Lower leg skin (tissue), 3 donors: ENCODE results near the gene POU6F1.

Experiments used
- POLR2A ChIP-seq, 2 donors: fragments of 450-650 bp; IDR thresholded peaks; one replicate each; pipeline ENCODE4 v1.6.1; 2016 to 2017; ENCODE audit warnings: antibody characterized with exemption in 2 of 2, mild to moderate bottlenecking in 1 of 2, moderate library complexity in 1 of 2
- TF ChIP-seq, protein P1 (sequence below), 3 donors: fragments of 450-650 bp; IDR thresholded peaks; one replicate each; pipeline ENCODE4 v1.5.1; 2016; ENCODE audit warnings: antibody characterized with exemption in 3 of 3, mild to moderate bottlenecking in 3 of 3, moderate library complexity in 2 of 3

DNA sequence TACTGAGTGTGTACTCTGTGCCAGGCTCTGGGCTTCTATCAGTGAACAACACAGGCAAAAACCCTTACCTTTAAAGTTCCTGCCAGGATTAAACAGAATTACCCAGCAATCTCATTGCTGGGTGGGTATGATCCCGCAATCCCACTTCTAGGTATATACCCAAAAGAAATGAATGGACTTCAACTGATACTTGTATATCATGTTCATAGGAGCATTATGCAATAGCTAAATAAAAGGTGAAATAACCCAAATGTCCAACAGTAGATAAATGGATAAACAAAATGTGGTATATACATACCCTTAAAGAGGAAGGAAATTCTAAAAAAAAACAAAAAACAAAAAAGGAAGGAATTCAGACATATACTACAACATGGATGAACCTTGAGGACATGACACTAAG is 35.4 kb upstream of the POU6F1 start:
- TF ChIP-seq POLR2A (IDR thresholded peaks at IDR 0.05): no peak
- TF ChIP-seq, protein P1, sequence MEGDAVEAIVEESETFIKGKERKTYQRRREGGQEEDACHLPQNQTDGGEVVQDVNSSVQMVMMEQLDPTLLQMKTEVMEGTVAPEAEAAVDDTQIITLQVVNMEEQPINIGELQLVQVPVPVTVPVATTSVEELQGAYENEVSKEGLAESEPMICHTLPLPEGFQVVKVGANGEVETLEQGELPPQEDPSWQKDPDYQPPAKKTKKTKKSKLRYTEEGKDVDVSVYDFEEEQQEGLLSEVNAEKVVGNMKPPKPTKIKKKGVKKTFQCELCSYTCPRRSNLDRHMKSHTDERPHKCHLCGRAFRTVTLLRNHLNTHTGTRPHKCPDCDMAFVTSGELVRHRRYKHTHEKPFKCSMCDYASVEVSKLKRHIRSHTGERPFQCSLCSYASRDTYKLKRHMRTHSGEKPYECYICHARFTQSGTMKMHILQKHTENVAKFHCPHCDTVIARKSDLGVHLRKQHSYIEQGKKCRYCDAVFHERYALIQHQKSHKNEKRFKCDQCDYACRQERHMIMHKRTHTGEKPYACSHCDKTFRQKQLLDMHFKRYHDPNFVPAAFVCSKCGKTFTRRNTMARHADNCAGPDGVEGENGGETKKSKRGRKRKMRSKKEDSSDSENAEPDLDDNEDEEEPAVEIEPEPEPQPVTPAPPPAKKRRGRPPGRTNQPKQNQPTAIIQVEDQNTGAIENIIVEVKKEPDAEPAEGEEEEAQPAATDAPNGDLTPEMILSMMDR (IDR thresholded peaks at IDR 0.05): no peak
